ENCODE results near the gene ARF3. TPM values are rescaled to one million over a fixed set of nuclear protein-coding genes. Genes with fewer than 3 reads are reported as not detected.
A peak's percentile ranks its signal among the peaks of the same experiment; 100 is the strongest.

The ARF3 gene
- total RNA-seq, 1 donor from 2014 or later = 307 TPM

DNA sequence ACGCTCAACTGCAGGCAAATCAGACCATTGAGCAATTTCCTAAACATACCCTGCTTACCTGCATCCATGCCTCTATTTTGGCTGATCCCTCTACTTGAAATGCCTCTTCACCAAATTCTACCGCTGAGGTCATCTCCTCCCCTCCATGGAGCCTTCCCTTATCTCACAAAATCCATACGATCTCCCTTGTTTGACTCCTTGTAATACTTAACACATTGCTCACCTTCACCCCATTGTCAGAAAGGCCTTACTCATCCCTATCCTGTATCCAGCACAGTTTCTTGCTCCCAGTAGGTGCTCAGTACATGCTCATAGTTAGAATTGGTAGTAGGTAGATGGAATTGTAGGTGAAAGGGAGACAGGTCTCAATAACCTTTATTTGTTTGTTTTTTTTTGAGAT lies 36.5 kb upstream of the ARF3 start:
- Mint-ChIP-seq H3K4me1 (ENCODE audit: unreplicated experiment) (peaks cover 10% of the 10 kb centered on the region), H3K9me3 (ENCODE audit: unreplicated experiment) (no peaks in the 10 kb centered on the region), H3K27ac (ENCODE audit: unreplicated experiment) (peak overlapping the region; percentile 16), H3K27me3 (ENCODE audit: unreplicated experiment) (peaks cover 37% of the 10 kb centered on the region), H3K4me3 (ENCODE audit: unreplicated experiment) (no peak overlapping the region), H3K36me3 (ENCODE audit: low read depth, unreplicated experiment) (peaks cover 5% of the 10 kb centered on the region)
- TF ChIP-seq, protein P1, sequence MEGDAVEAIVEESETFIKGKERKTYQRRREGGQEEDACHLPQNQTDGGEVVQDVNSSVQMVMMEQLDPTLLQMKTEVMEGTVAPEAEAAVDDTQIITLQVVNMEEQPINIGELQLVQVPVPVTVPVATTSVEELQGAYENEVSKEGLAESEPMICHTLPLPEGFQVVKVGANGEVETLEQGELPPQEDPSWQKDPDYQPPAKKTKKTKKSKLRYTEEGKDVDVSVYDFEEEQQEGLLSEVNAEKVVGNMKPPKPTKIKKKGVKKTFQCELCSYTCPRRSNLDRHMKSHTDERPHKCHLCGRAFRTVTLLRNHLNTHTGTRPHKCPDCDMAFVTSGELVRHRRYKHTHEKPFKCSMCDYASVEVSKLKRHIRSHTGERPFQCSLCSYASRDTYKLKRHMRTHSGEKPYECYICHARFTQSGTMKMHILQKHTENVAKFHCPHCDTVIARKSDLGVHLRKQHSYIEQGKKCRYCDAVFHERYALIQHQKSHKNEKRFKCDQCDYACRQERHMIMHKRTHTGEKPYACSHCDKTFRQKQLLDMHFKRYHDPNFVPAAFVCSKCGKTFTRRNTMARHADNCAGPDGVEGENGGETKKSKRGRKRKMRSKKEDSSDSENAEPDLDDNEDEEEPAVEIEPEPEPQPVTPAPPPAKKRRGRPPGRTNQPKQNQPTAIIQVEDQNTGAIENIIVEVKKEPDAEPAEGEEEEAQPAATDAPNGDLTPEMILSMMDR (IDR thresholded peaks at IDR 0.05; ENCODE audit: unreplicated experiment) = no peak
- DNase-seq (ENCODE audit: low spot score) = no peak

DNA sequence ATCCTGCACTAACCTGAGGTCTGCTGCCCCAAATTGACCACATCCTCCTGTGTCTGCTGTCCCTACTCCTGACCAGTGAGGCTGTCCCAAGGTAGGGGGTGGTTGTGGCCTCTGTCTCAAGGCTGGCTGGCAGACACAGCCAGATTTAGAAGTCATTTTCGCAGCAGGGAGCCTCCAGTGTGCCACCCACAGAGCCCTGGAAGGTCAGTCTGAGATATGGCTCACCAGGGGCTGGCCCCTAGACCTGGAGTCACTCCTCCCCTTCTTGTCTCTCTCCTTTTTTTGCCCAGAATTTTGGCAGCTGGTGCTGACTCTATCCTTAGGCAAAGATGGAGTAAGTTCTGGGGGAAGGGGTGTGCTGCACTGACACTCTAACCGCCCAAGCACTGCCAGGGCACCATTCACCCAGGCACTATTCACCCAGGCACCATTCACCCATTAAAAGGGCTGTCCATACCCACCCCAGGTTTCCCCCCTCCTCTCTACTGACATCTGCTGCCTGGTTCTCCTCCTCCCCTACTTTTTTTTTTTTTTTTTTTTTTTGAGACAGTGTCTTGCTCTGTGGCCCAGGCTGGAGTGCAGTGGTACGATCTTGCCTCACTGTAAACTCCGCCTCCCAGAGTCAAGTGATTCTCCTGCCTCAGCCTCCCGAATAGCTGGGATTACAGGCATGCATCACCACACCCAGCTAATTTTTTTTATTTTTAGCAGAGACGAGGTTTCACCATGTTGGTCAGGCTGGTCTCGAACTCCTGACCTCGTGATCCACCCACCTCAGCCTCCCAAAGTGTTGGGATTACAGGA lies 34.2 kb upstream of the ARF3 start:
- Mint-ChIP-seq H3K4me3 (ENCODE audit: unreplicated experiment) (no peak overlapping the region), H3K27me3 (ENCODE audit: unreplicated experiment) (peaks cover 41% of the 10 kb centered on the region), H3K36me3 (ENCODE audit: low read depth, unreplicated experiment) (peaks cover 5% of the 10 kb centered on the region), H3K27ac (ENCODE audit: unreplicated experiment) (peak overlapping the region; percentile 48), H3K4me1 (ENCODE audit: unreplicated experiment) (peaks cover 10% of the 10 kb centered on the region), H3K9me3 (ENCODE audit: unreplicated experiment) (no peaks in the 10 kb centered on the region)
- TF ChIP-seq, protein P1 (IDR thresholded peaks at IDR 0.05; ENCODE audit: unreplicated experiment) = no peak
- DNase-seq (ENCODE audit: low spot score) = no peak

DNA sequence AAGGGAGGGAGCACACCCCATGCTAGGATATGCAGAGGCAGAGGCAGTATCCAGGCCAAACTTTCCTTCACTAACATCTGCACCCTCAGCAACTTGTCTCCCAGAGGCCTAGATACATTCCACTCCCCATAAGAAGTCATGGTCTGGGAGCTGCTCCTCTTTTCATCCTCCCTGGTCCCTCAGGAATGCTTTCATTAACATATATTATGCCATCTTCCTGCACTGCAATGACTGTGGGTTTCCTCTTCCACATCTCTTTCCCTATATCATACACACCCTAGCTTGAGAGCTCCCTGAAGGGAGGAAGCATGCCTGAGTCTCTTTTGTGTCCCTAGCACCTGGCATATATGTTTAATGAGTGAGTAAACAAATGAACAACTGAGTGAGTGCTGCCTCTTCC lies 33.3 kb upstream of the ARF3 start:
- Mint-ChIP-seq H3K9me3 (ENCODE audit: unreplicated experiment) (no peaks in the 10 kb centered on the region), H3K36me3 (ENCODE audit: low read depth, unreplicated experiment) (peaks cover 5% of the 10 kb centered on the region), H3K27me3 (ENCODE audit: unreplicated experiment) (peaks cover 35% of the 10 kb centered on the region), H3K4me1 (ENCODE audit: unreplicated experiment) (peaks cover 7% of the 10 kb centered on the region), H3K4me3 (ENCODE audit: unreplicated experiment) (no peak overlapping the region), H3K27ac (ENCODE audit: unreplicated experiment) (no peak overlapping the region)
- DNase-seq (ENCODE audit: low spot score) = no peak
- TF ChIP-seq, protein P1 (IDR thresholded peaks at IDR 0.05; ENCODE audit: unreplicated experiment) = no peak

- peaks cover 6% of the 10 kb centered on the region for H3K4me1 Mint-ChIP-seq (ENCODE audit: unreplicated experiment)
- H3K36me3 Mint-ChIP-seq (ENCODE audit: low read depth, unreplicated experiment) = no peaks in the 10 kb centered on the region
- peaks cover 28% of the 10 kb centered on the region for H3K27me3 Mint-ChIP-seq (ENCODE audit: unreplicated experiment)
- peak; percentile 92 for DNase-seq (ENCODE audit: low spot score)
- H3K4me3 Mint-ChIP-seq (ENCODE audit: unreplicated experiment) = no peak overlapping the region
- no peak overlapping the region for H3K27ac Mint-ChIP-seq (ENCODE audit: unreplicated experiment)
- H3K9me3 Mint-ChIP-seq (ENCODE audit: unreplicated experiment) = no peaks in the 10 kb centered on the region
- TF ChIP-seq, protein P1 (IDR thresholded peaks at IDR 0.05; ENCODE audit: unreplicated experiment) = peak; percentile 97
Observed at GRCh38 chr12:48988030-48988649, 30.9 kb upstream of the ARF3 start.

- no peak overlapping the region for H3K27ac Mint-ChIP-seq (ENCODE audit: unreplicated experiment)
- H3K27me3 Mint-ChIP-seq (ENCODE audit: unreplicated experiment) = peaks cover 37% of the 10 kb centered on the region
- no peak for DNase-seq (ENCODE audit: low spot score)
- H3K9me3 Mint-ChIP-seq (ENCODE audit: unreplicated experiment) = no peaks in the 10 kb centered on the region
- H3K4me1 Mint-ChIP-seq (ENCODE audit: unreplicated experiment) = peaks cover 11% of the 10 kb centered on the region
- TF ChIP-seq, protein P1 (IDR thresholded peaks at IDR 0.05; ENCODE audit: unreplicated experiment) = no peak
- H3K36me3 Mint-ChIP-seq (ENCODE audit: low read depth, unreplicated experiment) = peaks cover 3% of the 10 kb centered on the region
- no peak overlapping the region for H3K4me3 Mint-ChIP-seq (ENCODE audit: unreplicated experiment)
Observed at GRCh38 chr12:48986720-48987291, 29.5 kb upstream of the ARF3 start.

Measured in endothelial cell (in vitro differentiated cells).